HG03571 (cell line): ENCODE results near the gene SIPA1L3.
"Not testable (repeated sequence)": the region's sequence is repeated elsewhere in the genome, so short reads cannot be mapped to it uniquely, and the experiment has no call there.

Experiments used
- ATAC-seq: cut with Tn5 transposase; IDR thresholded peaks from one replicate; pipeline ENCODE4 v1.9.1; 2021; ENCODE audit not compliant: unreplicated experiment

The SIPA1L3 gene, protein sequence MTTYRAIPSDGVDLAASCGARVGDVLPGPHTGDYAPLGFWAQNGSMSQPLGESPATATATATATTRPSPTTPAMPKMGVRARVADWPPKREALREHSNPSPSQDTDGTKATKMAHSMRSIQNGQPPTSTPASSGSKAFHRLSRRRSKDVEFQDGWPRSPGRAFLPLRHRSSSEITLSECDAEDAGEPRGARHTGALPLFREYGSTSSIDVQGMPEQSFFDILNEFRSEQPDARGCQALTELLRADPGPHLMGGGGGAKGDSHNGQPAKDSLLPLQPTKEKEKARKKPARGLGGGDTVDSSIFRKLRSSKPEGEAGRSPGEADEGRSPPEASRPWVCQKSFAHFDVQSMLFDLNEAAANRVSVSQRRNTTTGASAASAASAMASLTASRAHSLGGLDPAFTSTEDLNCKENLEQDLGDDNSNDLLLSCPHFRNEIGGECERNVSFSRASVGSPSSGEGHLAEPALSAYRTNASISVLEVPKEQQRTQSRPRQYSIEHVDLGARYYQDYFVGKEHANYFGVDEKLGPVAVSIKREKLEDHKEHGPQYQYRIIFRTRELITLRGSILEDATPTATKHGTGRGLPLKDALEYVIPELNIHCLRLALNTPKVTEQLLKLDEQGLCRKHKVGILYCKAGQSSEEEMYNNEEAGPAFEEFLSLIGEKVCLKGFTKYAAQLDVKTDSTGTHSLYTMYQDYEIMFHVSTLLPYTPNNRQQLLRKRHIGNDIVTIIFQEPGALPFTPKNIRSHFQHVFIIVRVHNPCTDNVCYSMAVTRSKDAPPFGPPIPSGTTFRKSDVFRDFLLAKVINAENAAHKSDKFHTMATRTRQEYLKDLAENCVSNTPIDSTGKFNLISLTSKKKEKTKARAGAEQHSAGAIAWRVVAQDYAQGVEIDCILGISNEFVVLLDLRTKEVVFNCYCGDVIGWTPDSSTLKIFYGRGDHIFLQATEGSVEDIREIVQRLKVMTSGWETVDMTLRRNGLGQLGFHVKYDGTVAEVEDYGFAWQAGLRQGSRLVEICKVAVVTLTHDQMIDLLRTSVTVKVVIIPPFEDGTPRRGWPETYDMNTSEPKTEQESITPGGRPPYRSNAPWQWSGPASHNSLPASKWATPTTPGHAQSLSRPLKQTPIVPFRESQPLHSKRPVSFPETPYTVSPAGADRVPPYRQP (N-terminal part only)

DNA sequence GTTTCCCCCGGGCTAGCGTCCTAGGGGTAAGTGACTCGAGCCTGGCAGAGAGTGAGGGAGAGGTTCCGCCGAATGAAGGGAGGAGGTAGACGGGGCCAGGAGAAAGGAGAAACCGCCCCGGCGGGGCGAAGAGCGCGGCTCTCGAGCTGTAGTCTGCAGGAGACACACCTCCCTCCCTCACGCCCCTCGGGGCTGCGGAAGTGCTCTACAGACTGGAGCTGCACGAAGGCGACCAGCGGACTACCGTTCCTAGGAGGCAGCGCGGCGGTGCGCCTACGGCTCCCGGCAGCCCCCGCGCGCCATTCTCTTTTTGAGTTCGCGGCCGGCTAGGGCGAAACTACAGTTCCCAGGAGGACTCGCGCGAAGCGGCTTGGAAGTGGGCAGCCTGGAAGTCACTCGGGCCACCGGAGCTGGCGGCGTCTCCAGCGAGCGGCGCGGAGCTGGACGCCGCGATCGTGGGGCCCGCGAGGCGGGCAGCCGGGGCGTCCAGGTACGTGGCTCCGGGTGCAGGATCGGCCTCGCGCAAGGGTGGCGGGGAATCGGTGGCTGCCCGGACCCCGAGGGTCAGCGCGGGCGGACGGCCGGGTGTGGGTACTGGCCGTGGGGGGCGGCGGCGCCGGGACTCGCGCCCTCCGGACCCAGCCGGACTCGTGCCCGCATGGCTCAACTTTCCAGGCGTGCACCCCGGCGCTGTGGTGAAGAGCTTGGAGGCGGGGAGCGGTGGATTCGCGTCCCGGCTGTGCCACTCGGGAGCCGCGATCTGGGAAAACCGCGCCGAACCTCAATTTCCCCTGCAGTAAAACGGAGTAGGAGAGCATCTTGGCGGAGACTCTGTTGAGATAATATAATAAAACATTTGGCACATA lies at the start of gene SIPA1L3:
Gene SIPA1L3 (plus strand): TSS at position 340 of the 866 bp plus-strand sequence. CDS start 174,358 bp downstream, outside the sequence.
- peak; percentile 86 for ATAC-seq

DNA sequence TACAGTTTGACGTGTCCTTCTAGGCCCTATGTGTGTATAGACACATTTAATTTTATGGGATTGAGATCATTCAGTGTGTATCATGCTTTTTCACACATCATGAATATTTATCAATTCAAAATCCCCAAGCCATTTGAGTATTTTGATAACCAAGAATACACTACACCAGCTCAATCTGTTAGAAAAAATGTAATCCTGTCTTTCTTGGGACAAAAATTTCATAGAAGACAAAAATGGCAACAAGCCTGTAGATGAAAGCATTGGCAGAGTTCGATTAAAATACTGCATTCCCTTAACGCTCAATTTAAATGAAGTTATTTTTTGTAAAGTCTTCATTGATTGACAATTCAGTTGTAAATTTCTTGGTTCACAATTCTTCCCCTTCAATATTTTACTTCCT lies 42.5 kb upstream of the SIPA1L3 start:
- no peak for ATAC-seq

DNA sequence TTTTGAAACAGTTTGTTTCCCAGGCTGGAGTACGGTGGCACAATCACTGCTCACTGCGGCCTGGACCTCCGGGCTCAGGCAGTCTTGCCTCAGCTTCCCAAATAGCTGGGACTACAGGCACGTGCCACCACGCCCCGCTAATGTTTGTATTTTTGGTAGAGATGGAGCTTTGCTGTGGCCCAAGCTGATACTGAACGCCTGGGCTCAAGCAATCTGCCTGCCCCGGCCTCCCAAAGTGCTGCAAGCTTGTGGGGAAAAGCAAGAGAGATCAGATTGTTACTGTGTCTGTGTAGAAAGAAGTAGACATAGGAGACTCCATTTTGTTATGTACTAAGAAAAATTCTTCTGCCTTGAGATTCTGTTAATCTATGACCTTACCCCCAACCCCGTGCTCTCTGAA lies 41.1 kb upstream of the SIPA1L3 start:
- not testable (repeated sequence) for ATAC-seq

DNA sequence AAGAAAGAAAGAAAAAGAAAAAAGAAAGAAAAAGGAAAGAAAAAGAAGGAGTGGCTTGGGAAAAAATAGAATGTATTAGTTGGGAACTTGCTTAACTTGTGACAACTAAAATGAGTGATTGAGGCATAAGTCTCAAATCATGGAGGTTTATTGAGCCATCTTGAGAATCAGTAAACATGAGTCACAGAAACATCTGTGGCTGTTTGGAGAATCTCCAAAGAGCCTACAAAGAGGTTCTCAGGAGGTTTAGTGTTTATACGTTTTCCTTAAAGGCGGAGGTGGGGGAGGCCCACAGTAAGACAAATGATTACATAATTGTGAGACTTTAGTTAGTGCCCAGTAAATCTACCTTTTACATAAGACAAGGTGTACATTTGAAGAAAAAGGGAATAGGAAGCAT lies 39.2 kb upstream of the SIPA1L3 start:
- no peak for ATAC-seq

DNA sequence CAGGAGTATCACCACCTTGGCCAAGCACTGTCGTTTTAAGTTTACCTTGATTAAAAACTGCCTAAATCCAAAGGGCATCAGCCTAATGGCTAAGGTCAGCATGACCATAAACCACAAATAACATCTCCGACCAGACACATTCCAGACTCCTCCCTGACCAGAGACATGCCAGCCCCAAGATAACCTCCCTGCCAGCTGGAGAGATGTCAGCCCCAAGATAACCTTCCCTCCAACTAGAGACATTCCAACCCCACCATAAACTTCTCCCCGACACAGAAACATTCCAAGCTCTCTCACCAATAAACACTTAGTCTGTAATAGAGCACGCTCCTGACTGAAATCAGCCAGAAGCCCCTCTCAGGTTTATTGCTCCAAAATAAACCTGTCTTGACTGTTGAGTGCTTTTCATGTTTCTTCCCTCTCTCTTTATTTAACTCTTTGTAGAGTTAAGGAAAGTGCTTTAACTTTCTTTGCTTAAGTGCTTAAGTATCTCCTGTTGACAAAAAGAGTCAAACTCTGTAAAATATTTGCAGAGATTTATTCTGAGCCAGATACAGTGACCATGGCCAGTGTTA lies 37.2 kb upstream of the SIPA1L3 start:
- no peak for ATAC-seq

DNA sequence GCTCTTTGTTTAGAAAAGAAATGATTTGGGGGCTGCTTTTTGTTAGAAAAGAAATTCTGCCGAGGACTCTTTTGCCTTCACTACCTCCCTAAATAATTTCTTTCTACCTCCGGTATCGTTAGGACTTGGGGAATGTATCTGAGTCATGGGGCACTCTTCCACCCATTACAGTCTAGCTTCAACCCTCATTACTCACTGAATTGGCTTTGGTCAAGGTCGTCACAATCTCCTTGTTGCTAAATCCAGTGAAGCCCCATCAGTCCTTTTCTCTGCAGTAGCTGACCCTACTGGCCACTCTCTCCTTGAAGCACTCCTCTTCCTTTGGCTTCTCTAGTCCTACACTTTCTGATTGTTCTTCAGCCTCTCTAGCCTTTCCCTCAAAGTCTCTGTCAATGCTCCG lies 34.6 kb upstream of the SIPA1L3 start:
- no peak for ATAC-seq

DNA sequence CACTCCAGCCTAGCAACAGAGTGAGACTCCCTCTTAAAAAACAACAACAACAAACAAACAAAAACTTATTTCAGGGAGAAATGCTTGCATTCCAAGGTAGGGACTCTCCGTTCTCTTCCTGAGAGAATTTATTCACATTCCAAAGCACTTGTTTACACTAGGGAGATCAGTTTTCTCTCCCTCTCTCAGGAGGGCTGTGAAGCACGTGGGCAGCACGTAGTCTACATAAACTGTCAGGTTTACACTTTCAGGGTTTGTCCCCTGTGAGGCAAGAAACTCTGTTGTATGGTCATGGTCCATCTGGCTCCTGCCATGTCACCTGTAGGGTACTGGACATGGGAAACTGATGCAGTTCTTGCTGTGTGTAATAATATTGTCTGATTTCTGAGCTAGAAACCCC lies 32.2 kb upstream of the SIPA1L3 start:
- no peak for ATAC-seq

DNA sequence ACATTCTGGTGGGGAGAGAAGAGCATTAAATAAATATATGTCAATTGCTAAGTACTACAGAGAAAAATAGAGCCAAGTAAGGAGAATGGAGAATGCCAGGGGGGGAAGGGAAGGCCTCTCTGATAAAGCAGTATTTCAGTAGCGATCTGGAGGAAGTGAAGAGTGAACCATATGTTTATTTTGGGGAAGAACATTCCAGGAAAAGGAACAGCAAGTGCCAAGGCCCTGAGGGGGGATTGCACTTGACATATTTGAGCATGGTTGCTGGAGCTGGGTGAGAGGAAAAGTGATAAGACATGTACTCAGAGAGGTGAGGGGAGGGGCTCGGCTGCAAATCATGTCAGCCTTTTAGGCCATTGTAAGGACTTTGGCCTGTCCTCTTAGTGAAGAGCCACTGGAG lies 31.0 kb upstream of the SIPA1L3 start:
- ATAC-seq: no peak

DNA sequence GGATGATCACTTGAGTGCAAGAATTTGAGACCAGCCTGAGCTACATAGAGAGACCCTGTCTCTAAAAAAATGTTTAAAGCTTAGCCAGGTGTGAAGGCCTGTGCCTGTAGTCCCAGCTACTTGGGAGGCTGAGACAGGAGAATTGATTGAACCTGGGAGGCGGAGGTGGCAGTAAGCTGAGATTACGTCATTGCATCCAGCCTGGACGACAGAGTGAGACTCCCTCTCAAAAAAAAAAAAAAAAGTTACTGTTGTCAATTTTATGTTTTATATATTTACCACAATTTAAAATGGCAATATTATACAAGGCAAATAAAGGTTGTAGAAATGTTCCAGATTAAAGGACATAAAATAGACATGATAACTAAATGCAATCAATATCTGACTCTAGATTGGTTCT lies 29.9 kb upstream of the SIPA1L3 start:
- no peak for ATAC-seq

DNA sequence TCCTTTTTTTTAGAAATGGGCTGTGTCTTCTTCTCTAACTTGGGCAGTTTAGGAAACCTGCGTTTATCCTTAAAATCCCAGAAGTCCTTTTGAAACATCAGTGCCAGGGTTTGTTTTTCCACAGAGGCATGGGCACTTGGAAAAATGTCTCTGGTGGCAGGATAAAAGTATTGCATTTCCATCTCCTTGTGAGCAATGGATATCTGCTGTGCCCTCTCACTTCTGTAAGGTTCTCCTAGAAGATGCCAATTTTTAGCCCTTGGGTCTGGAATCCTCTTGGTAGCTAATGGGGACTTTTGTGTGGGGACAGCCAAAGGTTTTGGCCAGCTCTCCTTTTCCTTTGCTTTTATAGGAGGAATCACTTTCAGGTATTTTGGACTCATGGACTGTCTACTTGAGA lies 21.6 kb upstream of the SIPA1L3 start:
- ATAC-seq: no peak

DNA sequence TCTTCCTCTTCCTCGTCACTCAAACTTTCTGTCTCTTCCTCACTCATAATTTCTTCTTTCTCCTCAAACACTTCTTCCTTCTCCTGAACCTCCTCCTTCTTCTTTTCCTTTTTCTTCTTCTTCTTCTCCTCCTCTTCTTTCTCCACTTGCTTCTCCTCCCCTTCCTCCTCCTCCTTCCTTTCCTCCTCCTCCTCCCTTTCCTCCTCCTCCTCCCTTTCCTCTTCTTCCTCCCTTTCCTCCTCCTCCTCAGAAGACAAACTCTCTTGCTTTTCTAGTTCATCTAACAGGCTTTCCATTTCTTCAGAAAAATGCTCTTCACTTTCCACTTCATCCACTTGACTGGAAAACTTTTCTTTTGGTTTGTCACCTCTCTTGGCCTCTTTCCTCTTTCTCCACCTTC lies 20.4 kb upstream of the SIPA1L3 start:
- no peak for ATAC-seq

DNA sequence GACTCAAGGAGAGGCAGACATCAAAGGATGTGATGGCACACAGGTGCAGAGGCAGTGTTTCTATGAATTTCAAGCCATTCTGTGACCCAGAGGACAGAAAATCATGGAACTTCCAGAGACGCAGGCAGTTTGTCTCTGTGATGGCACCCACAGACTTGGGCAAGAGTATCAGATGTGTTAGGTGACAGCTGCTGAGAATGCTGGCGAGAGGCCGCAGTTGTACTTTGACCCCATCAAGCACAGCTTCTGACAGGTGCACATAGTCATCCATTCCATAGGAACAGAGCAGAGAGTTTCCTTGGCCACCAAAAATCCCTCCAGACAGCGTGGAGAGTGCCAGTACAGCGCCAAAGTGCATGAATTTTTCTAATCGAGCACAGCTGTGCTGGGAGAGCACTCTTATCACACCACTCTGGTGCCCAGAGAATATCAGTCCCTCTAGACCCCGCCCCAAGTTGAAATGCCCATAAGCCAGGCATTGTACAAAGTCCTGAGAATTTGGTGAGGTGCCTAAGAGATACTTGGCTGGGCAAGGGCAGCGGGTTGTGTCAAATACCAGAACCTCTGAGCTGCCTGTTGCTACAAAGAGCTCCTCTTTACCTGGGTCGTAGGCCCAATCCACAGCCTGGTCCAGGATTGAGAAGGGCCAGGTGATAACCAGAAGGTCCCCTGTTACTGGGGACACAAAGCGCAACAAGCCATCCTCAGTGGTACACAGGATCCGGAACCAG lies 13.0 kb upstream of the SIPA1L3 start:
- no peak for ATAC-seq

DNA sequence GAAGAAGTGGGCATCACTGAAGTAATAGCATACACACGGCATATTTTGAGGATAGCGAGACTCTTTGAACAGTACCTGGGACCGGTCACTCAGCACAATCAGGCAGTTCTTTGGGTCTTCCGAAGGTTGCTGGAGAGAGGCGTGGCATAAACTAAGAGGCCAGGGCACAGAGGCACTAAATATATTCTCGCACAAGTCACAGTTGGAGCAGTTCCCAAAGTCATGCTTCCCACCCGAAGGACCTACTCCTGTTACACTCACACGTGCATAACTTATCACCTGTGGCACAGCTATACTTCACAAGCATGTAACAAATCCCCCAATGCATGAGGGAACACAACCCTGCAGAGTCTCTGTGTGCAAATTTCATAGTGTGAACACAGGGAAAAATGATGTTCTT lies 10.8 kb upstream of the SIPA1L3 start:
- no peak for ATAC-seq

DNA sequence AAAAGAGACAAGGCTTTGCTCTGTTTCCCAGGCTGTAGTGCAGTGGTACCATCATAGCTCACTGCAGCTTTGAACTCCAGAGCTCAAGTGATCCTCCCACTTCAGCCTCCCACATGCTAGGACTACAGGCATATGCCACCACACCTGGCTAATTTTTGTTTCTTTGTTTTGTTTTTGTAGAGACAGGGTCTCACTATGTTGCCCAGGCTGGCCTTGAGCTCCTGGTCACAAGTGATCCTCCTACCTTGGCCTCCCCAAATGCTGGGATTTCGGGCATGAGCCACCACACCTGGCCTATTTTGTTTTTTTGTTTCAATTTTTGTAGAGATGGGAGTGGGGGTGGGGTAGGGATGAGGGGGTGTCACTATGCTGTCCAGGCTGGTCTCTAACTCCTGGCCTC lies 7.6 kb upstream of the SIPA1L3 start:
- no peak for ATAC-seq

DNA sequence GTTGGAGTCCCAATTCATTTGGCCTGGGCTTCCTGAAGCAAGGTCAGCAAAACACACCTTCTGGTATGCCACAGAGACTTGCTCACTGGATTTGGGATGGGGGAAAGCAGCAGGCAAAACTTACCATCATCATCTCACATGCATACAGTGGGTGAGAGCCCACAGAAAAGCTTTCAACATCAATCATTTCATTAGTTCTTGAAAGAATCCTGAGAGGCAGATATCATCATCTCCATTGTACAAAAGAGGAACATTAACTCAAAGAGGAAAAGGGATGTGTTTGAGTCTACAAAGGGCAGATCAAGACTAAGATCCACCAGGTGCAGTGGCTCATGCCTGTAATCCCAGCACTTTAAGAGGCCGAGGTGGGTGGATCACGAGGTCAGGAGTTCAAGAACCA lies 7.0 kb upstream of the SIPA1L3 start:
- no peak for ATAC-seq

DNA sequence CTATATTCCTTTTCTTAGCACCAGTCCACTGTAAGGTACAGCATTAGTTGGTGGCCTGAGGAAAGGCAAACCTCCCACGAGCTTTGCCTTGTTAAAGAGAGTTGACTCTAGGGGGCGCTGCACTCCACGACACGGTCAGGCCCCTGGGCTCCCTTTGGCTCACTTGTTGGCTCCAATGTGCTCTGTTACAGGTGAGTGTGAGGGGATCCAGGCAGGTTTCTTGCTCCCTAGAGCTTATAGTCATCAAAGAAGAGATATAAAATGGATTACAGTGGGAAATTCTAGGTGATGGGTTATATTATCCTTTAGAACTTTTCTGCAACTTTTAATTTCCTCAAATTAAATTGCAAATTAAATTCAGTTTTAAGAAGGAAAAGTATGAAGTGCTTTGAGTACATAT lies 4.3 kb upstream of the SIPA1L3 start:
- no peak for ATAC-seq

DNA sequence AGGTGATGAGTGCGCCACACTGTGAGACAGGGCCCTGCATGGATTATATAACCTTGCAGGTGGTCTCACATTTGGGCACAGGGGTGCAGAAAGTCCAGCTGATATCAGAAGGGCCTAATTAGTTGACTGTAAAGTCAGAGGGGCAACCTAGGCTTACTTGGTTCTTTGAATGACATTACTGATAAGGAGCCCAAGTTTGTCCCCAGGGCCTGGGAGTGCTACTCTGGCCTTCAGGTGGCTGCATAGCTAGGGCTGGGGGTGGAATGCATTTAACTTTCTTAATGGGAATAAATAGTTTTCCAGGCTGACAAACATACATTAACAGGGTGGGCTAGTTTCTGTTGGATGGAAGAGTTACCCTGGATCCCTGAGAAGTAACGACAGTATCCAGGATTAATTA lies 3.9 kb upstream of the SIPA1L3 start:
- no peak for ATAC-seq

DNA sequence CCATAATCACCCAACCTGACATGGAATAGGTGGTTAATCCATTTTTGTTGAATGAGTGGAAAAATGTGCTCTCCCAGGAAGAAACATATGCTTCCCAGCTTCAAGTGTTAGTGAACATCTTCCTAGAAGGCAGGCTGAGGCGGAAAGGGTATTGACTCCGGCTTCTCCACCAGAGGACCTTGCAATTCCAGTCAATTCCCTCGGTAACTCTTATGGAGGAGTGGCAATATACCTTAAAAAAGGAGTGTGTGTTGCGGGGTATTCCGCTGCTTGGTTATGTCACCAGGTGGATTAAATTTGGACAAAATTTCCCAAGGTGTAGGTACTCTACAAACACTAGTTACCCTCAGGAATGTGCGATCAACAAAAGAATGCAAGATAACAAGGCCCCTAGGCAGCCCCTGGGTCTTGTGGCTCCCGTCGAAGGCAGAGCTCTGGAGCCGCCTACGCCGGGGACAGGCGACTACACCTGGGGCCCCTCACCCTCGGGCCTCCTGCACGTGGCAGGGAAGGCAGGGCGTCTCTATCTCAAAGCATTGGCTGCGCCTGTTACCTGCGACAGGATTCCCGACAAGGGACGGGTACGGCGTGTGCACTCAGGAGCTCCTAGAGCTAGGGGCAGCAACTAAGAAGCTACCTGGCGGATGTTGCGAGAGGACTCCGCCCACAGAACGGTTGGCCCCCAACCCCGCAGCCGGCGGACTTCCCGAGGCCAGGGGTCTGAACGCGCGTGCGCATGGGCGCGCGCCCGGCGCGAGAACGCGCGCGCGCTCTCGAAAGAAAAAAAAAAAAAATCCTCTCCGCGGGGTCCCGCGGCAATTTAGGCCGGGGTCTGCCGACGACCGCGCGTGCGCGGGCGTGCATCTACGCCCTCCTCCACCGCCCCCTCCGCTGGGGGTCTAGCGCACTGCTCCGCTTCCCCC lies 801 bp upstream of the SIPA1L3 start, which contains the start of gene WDR87:
Gene WDR87 (minus strand): TSS at position 649 of the 923 bp plus-strand sequence. CDS start 8,355 bp downstream, outside the sequence.
- peak; percentile 17 for ATAC-seq
